Fibroblast of lung (primary cell): ENCODE data around the gene MICAL2. TPM values are rescaled to one million over a fixed set of nuclear protein-coding genes. Genes with fewer than 3 reads are reported as not detected.

ENCODE experiments used
- DNase-seq, 2 donors: peaks; one replicate each; pipeline versions ENCODE4 v3.0.0 to v3.0.0-alpha.2; 2010; ENCODE audit warnings: low read depth in 2 of 2
- H2AFZ ChIP-seq: 2 replicates; pipeline ENCODE4 v1.5.1; 2012; ENCODE audit warnings: low read length, control low read depth, inconsistent platforms
- H3K27ac ChIP-seq: 2 replicates; pipeline ENCODE4 v1.5.1; 2011; ENCODE audit warnings: low read length, control low read depth; ENCODE audit not compliant: insufficient read depth
- H3K27me3 ChIP-seq: 2 replicates; pipeline ENCODE4 v1.5.1; 2011; ENCODE audit warnings: mild to moderate bottlenecking, low read length; ENCODE audit not compliant: control insufficient read depth, insufficient read depth
- H3K36me3 ChIP-seq: 2 replicates; pipeline ENCODE4 v1.5.1; 2011; ENCODE audit warnings: low read length; ENCODE audit not compliant: control insufficient read depth, insufficient read depth
- H3K4me1 ChIP-seq: 2 replicates; pipeline ENCODE4 v1.5.1; 2011; ENCODE audit warnings: low read length; ENCODE audit not compliant: control insufficient read depth, insufficient read depth; ENCODE audit errors: extremely low read depth
- H3K4me2 ChIP-seq: 2 replicates; pipeline ENCODE4 v1.5.1; 2011; ENCODE audit warnings: low read length, control low read depth; ENCODE audit not compliant: insufficient read depth; ENCODE audit errors: extremely low read depth
- H3K4me3 ChIP-seq, 4 experiments: fragments of 200-600 bp in 1 of 4; sonication (generic) in 1 of 4; replicated peaks in 1 of 4; 2 replicates each; pipeline ENCODE4 v1.5.1; 2011 to 2016; ENCODE audit warnings: low read length in 4 of 4, low read depth in 3 of 4, mild to moderate bottlenecking in 3 of 4, control low read depth in 2 of 4, inconsistent platforms in 1 of 4, mixed read lengths in 1 of 4; ENCODE audit not compliant: insufficient read depth in 1 of 4; ENCODE audit errors: control extremely low read depth in 1 of 4
- H3K79me2 ChIP-seq: 2 replicates; pipeline ENCODE4 v1.5.1; 2012; ENCODE audit warnings: mild to moderate bottlenecking, low read length, inconsistent platforms; ENCODE audit not compliant: control insufficient read depth, insufficient read depth
- H3K9ac ChIP-seq: 2 replicates; pipeline ENCODE4 v1.5.1; 2011; ENCODE audit warnings: mild to moderate bottlenecking, low read length, control low read depth; ENCODE audit not compliant: insufficient read depth
- H3K9me3 ChIP-seq: 2 replicates; pipeline ENCODE4 v1.5.1; 2012; ENCODE audit warnings: low read depth, low read length; ENCODE audit not compliant: control insufficient read depth, insufficient read depth
- H4K20me1 ChIP-seq: 2 replicates; pipeline ENCODE4 v1.5.1; 2011; ENCODE audit warnings: low read length; ENCODE audit not compliant: control insufficient read depth, insufficient read depth; ENCODE audit errors: extremely low read depth
- CTCF ChIP-seq, 2 donors: IDR thresholded peaks in 1 of 2; conservative IDR thresholded peaks in 1 of 2; 1 replicate in 1 of 2; 2 replicates in 1 of 2; pipeline ENCODE4 v1.5.1; 2011 to 2012; ENCODE audit warnings: low read length in 2 of 2, control low read depth in 1 of 2, inconsistent platforms in 1 of 2, low read depth in 1 of 2, mild to moderate bottlenecking in 1 of 2
- EZH2 ChIP-seq: IDR thresholded peaks from 2 replicates; pipeline ENCODE4 v1.5.1; 2012; ENCODE audit warnings: low read length, control low read depth, mild to moderate bottlenecking; ENCODE audit errors: missing control alignments
- polyA plus RNA-seq, 2 donors: library from polyadenylated mRNA; depleted of rRNA in 1 of 2; stranded (reverse) in 1 of 2; unstranded in 1 of 2; fragments of >200 nt; gene quantifications; 2 replicates each; pipeline ENCODE4 v1.2.1, GENCODE V29; 2011 to 2012; ENCODE audit warnings: missing spikeins in 1 of 2
- total RNA-seq: library from RNA; depleted of rRNA; stranded (reverse); fragments of >200 nt; gene quantifications from 2 replicates; pipeline ENCODE4 v1.2.1, GENCODE V29; 2014

Gene MICAL2
- total and polyA plus RNA-seq, 2 donors (not counting 1 experiment from before 2014, with no cell fraction given) = 78.5 to 275 TPM

GRCh38 chr11:12264361-12264760 is 154.0 kb downstream of the MICAL2 start:
- DNase-seq = no peak
- no peaks in the 10 kb centered on the region for H3K9me3 ChIP-seq
- no peak overlapping the region for H3K4me3 ChIP-seq
- H3K4me1 ChIP-seq = peaks cover 2% of the 10 kb centered on the region
- H3K79me2 ChIP-seq = no peaks in the 10 kb centered on the region
- H3K4me2 ChIP-seq = no peak overlapping the region
- no peak overlapping the region for H3K27ac ChIP-seq
- no peak overlapping the region for H3K9ac ChIP-seq
- H2AFZ ChIP-seq = no peak overlapping the region
- TF ChIP-seq EZH2 (no peak), CTCF (conservative IDR thresholded peaks at IDR 0.05 in 1 of 2, IDR thresholded peaks at IDR 0.05 in 1 of 2; ENCODE audit: low read depth in 1 of 2, low read length in 2 of 2) (no peak)
- peaks cover 17% of the 10 kb centered on the region for H3K36me3 ChIP-seq
- H3K27me3 ChIP-seq = no peaks in the 10 kb centered on the region
- no peaks in the 10 kb centered on the region for H4K20me1 ChIP-seq

- DNase-seq = no peak
- no peak for TF ChIP-seq CTCF (conservative IDR thresholded peaks at IDR 0.05 in 1 of 2, IDR thresholded peaks at IDR 0.05 in 1 of 2; ENCODE audit: low read depth in 1 of 2, low read length in 2 of 2)
- TF ChIP-seq EZH2 = no peak
- no peak overlapping the region for H3K4me2 ChIP-seq
- no peaks in the 10 kb centered on the region for H4K20me1 ChIP-seq
- H3K4me3 ChIP-seq = no peak overlapping the region
- H3K36me3 ChIP-seq = peaks cover 9% of the 10 kb centered on the region
- H3K27me3 ChIP-seq = no peaks in the 10 kb centered on the region
- no peaks in the 10 kb centered on the region for H3K9me3 ChIP-seq
- H3K4me1 ChIP-seq = peaks cover 5% of the 10 kb centered on the region
- H3K9ac ChIP-seq = no peak overlapping the region
- H3K27ac ChIP-seq = no peak overlapping the region
- H3K79me2 ChIP-seq = no peaks in the 10 kb centered on the region
- no peak overlapping the region for H2AFZ ChIP-seq
Observed at GRCh38 chr11:12266132-12266531, 155.7 kb downstream of the MICAL2 start.

- H4K20me1 ChIP-seq = no peaks in the 10 kb centered on the region
- H3K9me3 ChIP-seq = no peaks in the 10 kb centered on the region
- H3K36me3 ChIP-seq = peaks cover 9% of the 10 kb centered on the region
- no peak overlapping the region for H3K27ac ChIP-seq
- no peak overlapping the region for H3K4me2 ChIP-seq
- no peaks in the 10 kb centered on the region for H3K27me3 ChIP-seq
- no peak overlapping the region for H2AFZ ChIP-seq
- DNase-seq = no peak
- no peak for TF ChIP-seq EZH2
- no peaks in the 10 kb centered on the region for H3K79me2 ChIP-seq
- H3K4me3 ChIP-seq = no peak overlapping the region
- peaks cover 5% of the 10 kb centered on the region for H3K4me1 ChIP-seq
- H3K9ac ChIP-seq = no peak overlapping the region
Observed at GRCh38 chr11:12266943-12267342, 156.6 kb downstream of the MICAL2 start.
